Stimulated activated CD4-positive, alpha-beta T cell treated with anti-CD3 and anti-CD28 coated beads, TNF-alpha, amount 100 ng/mL, for 24 hours (primary cell): ENCODE results near the gene SLC36A2.
"Not testable (repeated sequence)": the region's sequence is repeated elsewhere in the genome, so short reads cannot be mapped to it uniquely, and the experiment has no call there.

Experiments
- DNase-seq, 3 experiments: peaks; one replicate each; pipeline ENCODE4 v3.0.0-alpha.2; 2020; ENCODE audit warnings: low read depth in 3 of 3

Gene SLC36A2

GRCh38 chr5:151326266-151326665, 21.1 kb downstream of the SLC36A2 start:
- no peak for DNase-seq

GRCh38 chr5:151320481-151320880, 26.9 kb downstream of the SLC36A2 start:
- no peak for DNase-seq

- no peak for DNase-seq
Measured at GRCh38 chr5:151318850-151319732, 28.3 kb downstream of the SLC36A2 start.

GRCh38 chr5:151317871-151318270, 29.5 kb downstream of the SLC36A2 start:
- DNase-seq = no peak

- DNase-seq = peak in 2 of 3 experiments; percentile 30 to 56
Measured at GRCh38 chr5:151315998-151316597, 31.3 kb downstream of the SLC36A2 start.

- no peak for DNase-seq
Measured at GRCh38 chr5:151313357-151313756, 34.0 kb downstream of the SLC36A2 start.

GRCh38 chr5:151312756-151313324, 34.5 kb downstream of the SLC36A2 start:
- no peak for DNase-seq

GRCh38 chr5:151310932-151311331, 36.4 kb downstream of the SLC36A2 start:
- no peak for DNase-seq

GRCh38 chr5:151309821-151310220, 37.5 kb downstream of the SLC36A2 start:
- DNase-seq = not testable (repeated sequence)

GRCh38 chr5:151309266-151309665, 38.1 kb downstream of the SLC36A2 start:
- DNase-seq = not testable (repeated sequence)

- no peak for DNase-seq
Measured at GRCh38 chr5:151303666-151304065, 43.7 kb downstream of the SLC36A2 start, which contains the start of gene SLC36A3. Gene SLC36A3 (minus strand): TSS chr5:151303766. CDS start chr5:151303354, 412 bp downstream.

- DNase-seq = no peak
Measured at GRCh38 chr5:151298063-151298855, 49.1 kb downstream of the SLC36A2 start.

GRCh38 chr5:151296974-151297373, 50.4 kb downstream of the SLC36A2 start:
- no peak for DNase-seq

GRCh38 chr5:151296478-151296830, 50.9 kb downstream of the SLC36A2 start:
- no peak for DNase-seq

GRCh38 chr5:151295791-151296477, 51.4 kb downstream of the SLC36A2 start:
- DNase-seq = no peak

GRCh38 chr5:151295138-151295537, 52.2 kb downstream of the SLC36A2 start:
- no peak for DNase-seq

- DNase-seq = no peak
Measured at GRCh38 chr5:151293624-151294023, 53.7 kb downstream of the SLC36A2 start.

GRCh38 chr5:151288180-151288579, 59.2 kb downstream of the SLC36A2 start:
- no peak for DNase-seq

- no peak for DNase-seq
Measured at GRCh38 chr5:151286246-151286645, 61.1 kb downstream of the SLC36A2 start.

GRCh38 chr5:151285683-151286082, 61.7 kb downstream of the SLC36A2 start:
- DNase-seq = no peak

- DNase-seq = no peak
Measured at GRCh38 chr5:151284392-151284967, 62.9 kb downstream of the SLC36A2 start.
